ENCODE results near the gene ADAM8. TPM values are rescaled to one million over a fixed set of nuclear protein-coding genes. Genes with fewer than 3 reads are reported as not detected.

ADAM8 gene
- total RNA-seq, 1 donor: 0.36 TPM

DNA sequence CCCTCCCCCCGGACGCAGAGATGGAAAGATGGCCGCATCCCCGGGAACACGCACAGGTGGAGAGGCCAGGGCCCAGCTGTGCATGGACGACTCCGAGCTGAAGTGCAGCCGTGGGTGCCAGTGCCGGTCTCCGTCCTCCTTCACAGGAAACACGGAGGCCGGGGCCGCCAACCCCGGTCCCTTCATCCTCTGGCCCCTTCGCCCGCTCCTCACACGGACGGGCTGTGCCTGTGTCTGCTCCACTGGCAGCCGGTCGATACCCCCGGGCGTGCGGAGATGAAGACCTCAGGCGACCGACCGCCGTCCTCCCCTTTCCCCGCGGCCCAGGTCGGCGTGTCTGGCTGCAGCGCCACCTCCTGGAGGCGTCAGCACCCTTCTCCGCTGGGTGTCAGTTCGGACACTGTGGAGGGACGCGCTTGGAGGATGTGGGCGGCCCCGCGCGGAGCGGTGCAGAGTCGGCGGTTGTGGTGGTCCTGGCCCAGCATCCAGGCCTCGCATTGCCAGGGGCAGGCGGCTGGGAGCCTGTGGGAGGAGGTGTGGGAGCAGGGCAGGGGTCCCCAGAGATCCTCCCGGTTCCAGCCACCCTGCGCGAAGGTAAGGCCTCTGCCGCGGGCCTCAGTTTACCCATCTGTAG is 41.9 kb upstream of the ADAM8 start:
- DNase-seq (ENCODE audit: low read depth): peak; percentile 36
- TF ChIP-seq, protein P1, sequence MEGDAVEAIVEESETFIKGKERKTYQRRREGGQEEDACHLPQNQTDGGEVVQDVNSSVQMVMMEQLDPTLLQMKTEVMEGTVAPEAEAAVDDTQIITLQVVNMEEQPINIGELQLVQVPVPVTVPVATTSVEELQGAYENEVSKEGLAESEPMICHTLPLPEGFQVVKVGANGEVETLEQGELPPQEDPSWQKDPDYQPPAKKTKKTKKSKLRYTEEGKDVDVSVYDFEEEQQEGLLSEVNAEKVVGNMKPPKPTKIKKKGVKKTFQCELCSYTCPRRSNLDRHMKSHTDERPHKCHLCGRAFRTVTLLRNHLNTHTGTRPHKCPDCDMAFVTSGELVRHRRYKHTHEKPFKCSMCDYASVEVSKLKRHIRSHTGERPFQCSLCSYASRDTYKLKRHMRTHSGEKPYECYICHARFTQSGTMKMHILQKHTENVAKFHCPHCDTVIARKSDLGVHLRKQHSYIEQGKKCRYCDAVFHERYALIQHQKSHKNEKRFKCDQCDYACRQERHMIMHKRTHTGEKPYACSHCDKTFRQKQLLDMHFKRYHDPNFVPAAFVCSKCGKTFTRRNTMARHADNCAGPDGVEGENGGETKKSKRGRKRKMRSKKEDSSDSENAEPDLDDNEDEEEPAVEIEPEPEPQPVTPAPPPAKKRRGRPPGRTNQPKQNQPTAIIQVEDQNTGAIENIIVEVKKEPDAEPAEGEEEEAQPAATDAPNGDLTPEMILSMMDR (IDR thresholded peaks at IDR 0.05; ENCODE audit: insufficient read depth, low read length): peak; percentile 77
- peak overlapping the region; percentile 53 for H3K4me3 ChIP-seq (ENCODE audit: low read depth, low read length)

- DNase-seq (ENCODE audit: low read depth): no peak
- no peak overlapping the region for H3K4me3 ChIP-seq (ENCODE audit: low read depth, low read length)
- TF ChIP-seq, protein P1 (IDR thresholded peaks at IDR 0.05; ENCODE audit: insufficient read depth, low read length): no peak
Observed at GRCh38 chr10:133316732-133317131, 40.1 kb upstream of the ADAM8 start.

- DNase-seq (ENCODE audit: low read depth): no peak
- no peak overlapping the region for H3K4me3 ChIP-seq (ENCODE audit: low read depth, low read length)
- TF ChIP-seq, protein P1 (IDR thresholded peaks at IDR 0.05; ENCODE audit: insufficient read depth, low read length): no peak
Observed at GRCh38 chr10:133316266-133316665, 39.6 kb upstream of the ADAM8 start.

DNA sequence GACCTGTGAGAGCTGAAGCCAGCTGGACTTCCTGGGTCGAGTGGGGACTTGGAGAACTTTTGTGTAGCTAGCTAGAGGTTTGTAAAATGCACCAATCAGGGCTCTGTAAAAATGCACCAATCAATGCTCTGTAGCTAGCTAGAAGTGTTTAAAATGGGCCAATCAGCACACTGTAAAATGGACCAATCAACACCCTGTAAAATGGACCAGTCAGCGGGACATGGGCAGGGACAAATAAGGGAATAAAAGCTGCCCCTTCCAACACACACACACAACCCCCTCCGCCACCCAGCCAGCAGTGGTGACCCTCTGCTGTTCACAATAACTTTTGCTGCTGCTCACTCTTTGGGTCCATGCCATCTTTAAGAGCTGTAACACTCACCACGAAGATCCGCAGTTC is 39.2 kb upstream of the ADAM8 start:
- DNase-seq (ENCODE audit: low read depth): peak; percentile 5

GRCh38 chr10:133314911-133315310 is 38.2 kb upstream of the ADAM8 start:
- TF ChIP-seq, protein P1 (IDR thresholded peaks at IDR 0.05; ENCODE audit: insufficient read depth, low read length): no peak
- H3K4me3 ChIP-seq (ENCODE audit: low read depth, low read length): no peak overlapping the region
- no peak for DNase-seq (ENCODE audit: low read depth)

More for the DNA sequence above, 39.2 kb upstream of the ADAM8 start:
- H3K4me3 ChIP-seq (ENCODE audit: low read depth, low read length): no peak overlapping the region
- TF ChIP-seq, protein P1 (IDR thresholded peaks at IDR 0.05; ENCODE audit: insufficient read depth, low read length): no peak

GRCh38 chr10:133313192-133313591 is 36.5 kb upstream of the ADAM8 start:
- TF ChIP-seq, protein P1 (IDR thresholded peaks at IDR 0.05; ENCODE audit: insufficient read depth, low read length): no peak
- H3K4me3 ChIP-seq (ENCODE audit: low read depth, low read length): no peak overlapping the region
- no peak for DNase-seq (ENCODE audit: low read depth)

- H3K4me3 ChIP-seq (ENCODE audit: low read depth, low read length): no peak overlapping the region
- TF ChIP-seq, protein P1 (IDR thresholded peaks at IDR 0.05; ENCODE audit: insufficient read depth, low read length): no peak
- DNase-seq (ENCODE audit: low read depth): no peak
Observed at GRCh38 chr10:133312769-133313145, 36.1 kb upstream of the ADAM8 start.

All from fibroblast of the aortic adventitia (primary cell).